SW 1271 (cell line): ENCODE data around the gene GPR50.

ENCODE experiments used
- DNase-seq, 2 experiments: peaks; one replicate each; lab custom pipeline; 2025; lab: John Stamatoyannopoulos, UW

Gene GPR50

GRCh38 chrX:151227627-151228026, 51.2 kb downstream of the GPR50 start:
- no peak for DNase-seq

DNA sequence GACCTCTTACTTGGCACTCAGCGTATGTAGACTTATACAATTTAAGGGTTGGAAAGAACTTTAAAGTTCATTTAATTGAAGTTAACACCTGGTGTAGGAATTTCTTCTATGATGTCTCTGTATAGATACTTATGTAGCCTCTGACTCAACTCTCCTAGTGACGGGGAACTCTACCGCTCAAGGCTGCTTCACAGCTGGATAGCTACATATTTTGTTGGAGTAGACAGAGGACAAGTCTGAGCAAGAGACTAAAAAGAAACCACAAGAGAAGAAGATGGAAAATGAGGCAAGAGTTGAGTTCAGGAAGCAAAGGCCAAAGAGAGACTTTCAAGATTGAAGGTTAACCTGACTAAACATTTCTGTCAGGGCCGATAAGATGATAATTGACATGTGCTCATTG, 52.6 kb downstream of the GPR50 start:
- no peak for DNase-seq
